Panc1 (cell line): ENCODE results near the gene SHISA7.

Source experiments
- CTCF ChIP-seq: fragments of 450-650 bp; IDR thresholded peaks from 2 replicates; pipeline ENCODE4 v1.5.1; 2017; ENCODE audit warnings: mild to moderate bottlenecking
- POLR2AphosphoS5 ChIP-seq: IDR thresholded peaks from 2 replicates; pipeline ENCODE4 v1.6.1; 2012; ENCODE audit warnings: mild to moderate bottlenecking, low read depth, low read length, moderate library complexity
- REST ChIP-seq, 2 experiments: IDR thresholded peaks; 2 replicates each; pipeline ENCODE4 v1.6.1; 2011 to 2012; ENCODE audit warnings: low read depth in 2 of 2, control low read depth in 1 of 2, low read length in 1 of 2, mild to moderate bottlenecking in 1 of 2, moderate library complexity in 1 of 2; ENCODE audit not compliant: insufficient read depth in 1 of 2

GRCh38 chr19:55460670-55461258, 17.7 kb upstream of the SHISA7 start:
- TF ChIP-seq REST (IDR thresholded peaks at IDR 0.05; ENCODE audit: insufficient read depth in 1 of 2, low read depth in 2 of 2, low read length in 1 of 2): no peak
- no peak for TF ChIP-seq CTCF
- no peak for TF ChIP-seq POLR2AphosphoS5
